GM18873 (cell line): ENCODE results near the gene ZMYM5.
"Not testable (repeated sequence)": the region's sequence is repeated elsewhere in the genome, so short reads cannot be mapped to it uniquely, and the experiment has no call there.

Experiments
- ATAC-seq: cut with Tn5 transposase; IDR thresholded peaks from one replicate; pipeline ENCODE4 v1.9.1; 2021; ENCODE audit warnings: mild to moderate bottlenecking, moderate library complexity, moderate number of reproducible peaks; ENCODE audit not compliant: unreplicated experiment, low FRiP score

ZMYM5 gene

GRCh38 chr13:19834704-19835103 is 28.7 kb downstream of the ZMYM5 start:
- ATAC-seq = no peak

DNA sequence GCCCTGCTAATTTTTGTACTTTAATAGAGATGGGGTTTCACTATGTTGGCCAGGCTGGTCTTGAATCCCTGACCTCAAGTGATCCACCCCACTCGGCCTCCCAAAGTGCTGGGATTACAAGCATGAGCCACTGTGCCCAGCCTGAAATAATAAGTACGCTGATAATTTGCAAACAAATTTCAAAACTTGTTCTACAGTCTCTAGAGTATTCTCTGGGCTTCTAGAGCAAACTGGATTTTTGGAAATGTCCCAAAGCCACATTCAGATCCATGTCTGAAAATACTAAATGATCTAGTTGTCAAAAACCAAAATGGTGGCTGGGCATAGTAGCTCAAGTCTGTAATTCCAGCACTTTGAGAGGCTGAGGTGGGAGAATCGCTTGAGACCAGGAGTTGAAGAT is 40.8 kb downstream of the ZMYM5 start:
- ATAC-seq = no peak

DNA sequence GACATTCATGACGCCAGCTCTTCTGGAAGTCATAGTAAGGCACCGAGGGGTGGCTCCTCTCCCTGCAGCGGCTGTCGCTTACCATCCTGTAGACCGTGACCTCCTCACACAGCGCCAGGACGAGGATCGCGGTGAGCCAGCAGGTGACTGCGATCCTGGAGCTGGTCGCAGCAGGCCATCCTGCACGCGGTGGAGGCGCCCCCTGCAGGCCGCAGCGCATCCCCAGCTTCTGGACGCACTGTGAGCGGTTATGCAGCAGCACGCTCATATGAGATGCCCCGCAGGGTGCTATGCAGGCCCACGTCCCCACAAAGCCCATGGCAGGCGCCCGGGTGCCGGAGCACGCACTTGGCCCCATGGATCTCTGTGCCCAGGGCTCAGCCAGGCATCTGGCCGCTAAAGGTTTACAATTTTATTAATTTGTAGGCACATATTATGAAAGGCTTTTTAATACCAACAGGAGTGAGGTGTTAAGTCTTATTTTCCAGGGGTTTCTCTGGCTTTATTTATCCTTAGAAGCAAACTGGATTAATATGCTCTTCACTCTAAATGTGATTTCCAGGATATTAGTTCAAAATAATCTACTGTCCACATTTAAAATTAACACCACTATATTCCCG is 45.1 kb downstream of the ZMYM5 start:
- ATAC-seq = no peak

DNA sequence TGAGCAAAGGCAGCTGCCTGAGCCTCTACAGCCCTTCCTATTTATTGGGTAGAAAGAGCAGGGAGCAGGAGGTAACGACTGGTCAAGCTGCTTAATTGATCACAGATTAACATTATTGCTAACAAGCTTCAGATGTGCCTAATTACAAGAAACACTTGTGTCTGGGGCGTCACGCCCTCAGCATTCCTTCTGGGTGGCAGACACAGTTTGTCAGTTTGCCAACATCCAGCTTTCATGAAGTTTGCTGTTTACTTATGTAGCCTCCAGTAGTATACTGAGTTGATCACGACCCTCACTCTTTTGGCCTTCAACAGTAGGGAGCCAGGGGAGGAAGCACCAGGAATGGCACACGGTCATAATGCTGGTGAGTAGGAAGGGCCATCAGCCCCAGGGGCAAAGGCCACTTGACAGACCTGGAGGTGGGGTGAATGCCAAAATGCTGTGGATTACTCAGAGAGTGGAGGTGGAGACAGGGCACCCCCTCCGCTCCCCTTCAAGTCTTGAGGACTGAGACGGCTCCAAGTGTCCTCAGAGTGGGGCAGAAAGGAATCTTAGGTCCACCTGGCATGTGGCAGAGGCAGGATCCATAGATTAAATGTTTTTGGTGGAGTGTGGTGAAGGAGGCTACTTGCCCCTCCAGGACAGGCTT is 45.8 kb downstream of the ZMYM5 start:
- ATAC-seq = no peak

DNA sequence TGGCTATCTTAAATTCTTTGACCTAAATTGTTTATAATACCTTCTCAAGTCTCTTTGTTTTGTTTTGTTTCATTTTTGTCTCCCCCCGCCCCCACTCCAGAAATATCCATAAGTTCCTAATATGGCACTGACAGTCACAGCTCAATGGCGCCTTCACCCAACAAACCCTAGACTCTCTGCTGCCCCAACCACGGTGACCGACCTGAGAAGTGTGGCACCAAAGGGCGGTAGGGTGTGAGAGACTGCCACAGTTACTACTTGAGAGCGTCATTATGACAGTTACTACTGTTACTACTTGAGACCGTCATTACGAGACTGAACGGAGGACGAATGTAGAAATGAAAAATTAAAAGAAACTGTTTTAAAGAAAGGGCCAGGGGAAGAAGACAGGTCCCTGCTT is 46.3 kb downstream of the ZMYM5 start:
- ATAC-seq = no peak

DNA sequence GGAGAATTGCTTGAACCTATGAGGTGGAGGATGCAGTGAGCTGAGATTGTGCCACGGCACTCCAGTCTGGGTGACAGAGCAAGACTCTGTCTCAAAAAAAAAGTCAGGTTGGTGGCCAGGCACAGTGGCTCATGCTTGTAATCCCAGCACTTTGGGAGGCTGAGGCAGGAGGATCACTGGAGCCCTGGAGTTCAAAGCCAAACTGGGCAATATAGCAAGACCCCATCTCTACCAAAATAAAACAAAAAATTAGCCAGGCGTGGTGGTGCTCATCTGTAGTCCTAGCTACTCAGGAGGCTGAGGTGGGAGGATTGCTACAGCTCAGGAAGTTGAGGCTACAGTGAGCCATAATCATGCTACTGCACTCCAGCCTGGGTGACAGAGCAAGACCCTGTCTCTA is 47.6 kb downstream of the ZMYM5 start:
- ATAC-seq = not testable (repeated sequence)

DNA sequence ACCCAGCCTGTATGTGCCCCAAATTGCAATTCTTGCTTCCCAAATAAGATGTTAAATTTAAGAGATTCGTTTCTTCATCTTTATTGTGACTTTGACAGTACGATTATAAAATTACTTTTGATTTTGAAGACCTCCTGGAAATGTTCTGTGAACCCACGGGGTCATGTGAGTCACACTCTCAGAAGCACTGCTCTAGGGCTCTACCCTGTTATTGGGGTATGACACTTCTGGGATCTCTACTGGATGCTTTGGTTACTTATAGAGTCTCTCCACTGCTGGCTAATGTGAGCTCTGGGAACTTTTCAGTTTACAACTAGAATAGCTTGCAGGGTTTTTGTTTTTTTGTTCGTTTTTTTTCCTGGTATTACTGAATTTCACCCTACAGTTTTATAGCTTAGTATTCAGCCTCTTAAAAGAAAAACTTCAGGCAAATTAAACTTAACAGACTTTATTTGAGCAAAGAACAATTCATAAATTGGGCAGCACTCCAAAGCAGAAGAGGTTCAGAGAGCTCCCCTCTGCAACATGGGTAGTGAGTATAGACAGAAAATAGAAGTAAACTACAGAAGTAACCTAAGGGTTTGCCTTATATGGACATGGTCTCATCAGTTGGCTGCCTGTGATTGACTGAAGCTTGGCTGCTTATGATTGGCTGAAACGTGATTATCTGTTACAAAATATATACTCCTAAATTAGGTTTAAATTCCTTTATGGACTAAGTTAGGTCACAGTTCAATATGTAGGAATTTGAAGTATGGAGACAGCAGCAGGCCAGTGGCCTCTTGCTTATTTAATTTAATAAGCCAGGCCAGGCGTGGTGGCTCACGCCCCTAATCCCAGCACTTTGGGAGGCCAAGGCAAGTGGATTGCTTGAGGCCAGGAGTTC is 52.2 kb downstream of the ZMYM5 start:
- no peak for ATAC-seq

DNA sequence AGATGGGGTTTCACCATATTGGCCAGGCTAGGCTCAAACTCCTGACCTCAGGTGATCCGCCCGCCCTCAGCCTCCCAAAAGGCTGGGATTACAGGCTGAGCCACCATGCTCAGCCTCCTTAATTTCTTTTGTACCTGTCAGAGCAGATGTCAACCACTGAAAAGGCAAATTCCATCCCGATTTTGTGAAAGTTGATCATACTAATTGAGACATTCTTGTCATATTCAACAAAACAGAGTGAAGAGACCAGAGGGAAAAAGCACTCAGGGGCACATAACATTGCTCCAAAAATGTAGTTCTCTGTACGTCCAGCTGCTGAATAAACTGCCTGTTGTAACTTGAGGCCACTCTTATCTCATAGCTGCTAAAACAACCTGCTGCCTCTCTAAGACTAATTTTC is 53.3 kb downstream of the ZMYM5 start:
- no peak for ATAC-seq

GRCh38 chr13:19805765-19806164 is 57.7 kb downstream of the ZMYM5 start:
- ATAC-seq = no peak

GRCh38 chr13:19795956-19796355 is 67.5 kb downstream of the ZMYM5 start:
- ATAC-seq = no peak

DNA sequence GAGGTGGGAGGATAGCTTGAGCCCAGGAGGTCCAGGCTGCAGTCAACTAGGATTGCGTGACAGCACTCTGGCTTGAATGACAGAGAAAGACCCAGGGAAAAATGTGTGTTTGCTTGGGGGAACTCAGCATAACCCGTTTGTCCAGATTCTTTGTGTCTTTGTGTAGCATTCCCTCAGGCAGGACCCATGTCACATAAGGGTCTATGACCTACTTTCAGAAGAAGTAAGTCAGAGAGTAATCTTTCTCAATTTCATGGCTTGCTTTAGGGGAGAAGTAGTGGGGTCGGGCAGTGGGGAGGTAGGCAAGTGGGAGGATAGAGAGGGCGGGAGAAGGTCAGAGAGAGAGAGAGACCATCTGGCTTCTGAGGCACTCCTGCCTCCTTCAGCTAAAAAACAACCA is 68.8 kb downstream of the ZMYM5 start:
- no peak for ATAC-seq

DNA sequence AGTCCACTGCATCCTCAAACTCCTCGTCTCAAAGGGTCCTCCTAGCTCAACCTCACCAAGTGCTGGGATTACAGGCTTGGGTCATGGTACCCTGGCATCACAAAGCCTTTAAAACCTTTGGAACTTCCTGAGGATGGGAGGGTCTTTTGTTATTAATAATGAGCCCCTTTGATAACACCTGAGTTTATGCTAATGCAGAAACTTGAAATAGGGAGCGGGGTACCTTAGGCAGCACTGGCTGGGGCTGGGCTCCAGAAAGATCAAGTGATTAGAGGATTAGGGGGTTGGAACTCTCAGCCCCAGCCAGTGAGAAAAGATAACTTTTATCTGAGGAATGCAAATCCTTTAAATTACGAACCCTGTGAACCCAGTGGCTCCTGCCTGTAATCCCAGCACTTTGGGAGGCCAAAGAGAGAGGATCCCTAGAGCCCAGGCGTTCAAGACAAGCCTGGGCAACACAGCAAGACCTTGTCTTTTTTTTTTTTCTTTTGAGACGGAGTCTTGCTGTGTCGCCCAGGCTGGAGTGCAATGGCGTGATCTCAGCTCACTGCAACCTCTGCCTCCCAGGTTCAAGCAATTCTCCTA is 71.4 kb downstream of the ZMYM5 start:
- ATAC-seq = no peak

DNA sequence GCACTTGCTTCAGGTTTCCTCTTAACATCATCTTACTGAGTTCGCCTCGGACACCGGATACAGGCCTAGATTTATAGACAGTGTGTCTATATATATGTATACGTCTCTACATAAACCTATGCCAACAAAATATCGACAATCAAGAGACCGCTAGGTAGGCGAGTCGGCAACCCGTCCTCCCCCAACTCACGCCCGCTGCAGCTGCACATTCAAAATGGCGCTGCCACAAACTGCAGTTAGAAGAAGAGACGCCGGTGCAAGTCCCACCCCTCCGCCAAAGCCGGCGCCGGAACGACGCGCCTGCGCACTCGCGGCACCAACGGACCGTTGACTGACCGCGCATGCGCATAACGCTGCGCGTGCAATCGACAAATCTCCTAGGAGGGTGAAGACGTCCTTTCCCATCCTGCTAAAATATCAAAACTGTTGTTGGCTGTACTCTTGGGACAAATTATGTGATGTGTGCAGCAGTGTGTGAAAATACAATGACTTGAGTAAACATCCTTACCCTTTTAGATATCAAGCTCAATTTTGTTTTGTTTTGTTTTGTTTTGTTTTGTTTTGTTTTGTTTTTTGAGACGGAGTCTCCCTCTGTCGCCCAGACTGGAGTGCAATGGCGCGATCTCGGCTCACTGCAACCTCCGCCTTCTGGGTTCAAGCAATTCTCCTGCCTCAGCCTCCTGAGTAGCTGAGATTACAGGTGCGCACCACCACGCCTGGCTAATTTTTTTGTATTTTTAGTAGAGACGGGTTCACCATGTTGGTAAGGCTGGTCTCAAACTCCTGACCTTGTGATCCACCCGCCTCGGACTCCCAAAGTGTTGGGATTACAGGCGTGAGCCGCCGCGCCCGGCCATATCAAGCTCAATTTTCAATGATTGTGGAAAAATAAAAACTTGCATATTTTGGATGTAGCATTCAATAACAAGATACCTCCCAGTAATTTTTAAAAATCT is 80.4 kb downstream of the ZMYM5 start, which contains the start of gene PSPC1:
Gene PSPC1 (minus strand): TSS at position 219 of the 956 bp plus-strand sequence. CDS start 188 bp downstream, at position 31.
- peak; percentile 64 for ATAC-seq

GRCh38 chr13:19782049-19782726 is 81.3 kb downstream of the ZMYM5 start:
- peak; percentile 32 for ATAC-seq

- no peak for ATAC-seq
Observed at GRCh38 chr13:19781526-19781925, 81.9 kb downstream of the ZMYM5 start.

- ATAC-seq = not testable (repeated sequence)
Observed at GRCh38 chr13:19780753-19781418, 82.6 kb downstream of the ZMYM5 start.
